HG03175 (cell line): ENCODE results near the gene APBB2.
"Not testable (repeated sequence)": the region's sequence is repeated elsewhere in the genome, so short reads cannot be mapped to it uniquely, and the experiment has no call there.

ENCODE experiments used
- ATAC-seq: cut with Tn5 transposase; IDR thresholded peaks from one replicate; pipeline ENCODE4 v1.9.1; 2021; ENCODE audit warnings: mild to moderate bottlenecking, moderate library complexity; ENCODE audit not compliant: unreplicated experiment

The APBB2 gene

GRCh38 chr4:41160012-41160789, 54.1 kb downstream of the APBB2 start:
- no peak for ATAC-seq

- no peak for ATAC-seq
Observed at GRCh38 chr4:41158756-41159155, 55.6 kb downstream of the APBB2 start.

GRCh38 chr4:41158274-41158673, 56.1 kb downstream of the APBB2 start:
- ATAC-seq = no peak

DNA sequence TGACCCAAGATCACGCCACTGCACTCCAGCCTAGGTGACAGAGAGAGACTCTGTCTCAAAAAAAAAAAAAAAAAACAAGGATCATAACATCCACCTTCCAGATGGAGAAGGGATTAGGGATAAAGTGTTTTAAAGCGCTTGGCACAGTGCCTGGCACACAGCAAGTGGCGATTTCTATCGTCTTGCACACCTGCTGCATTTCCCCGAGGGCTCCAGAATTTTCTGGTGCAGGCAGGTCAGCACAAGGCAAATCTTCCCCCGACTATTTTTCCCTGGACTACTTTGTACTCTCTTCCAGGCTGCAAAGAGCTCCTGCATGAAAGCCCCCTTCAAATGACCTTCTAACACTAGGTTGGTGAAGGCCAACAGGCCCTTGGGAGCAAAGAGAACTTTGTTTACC, 57.3 kb downstream of the APBB2 start:
- ATAC-seq = no peak

DNA sequence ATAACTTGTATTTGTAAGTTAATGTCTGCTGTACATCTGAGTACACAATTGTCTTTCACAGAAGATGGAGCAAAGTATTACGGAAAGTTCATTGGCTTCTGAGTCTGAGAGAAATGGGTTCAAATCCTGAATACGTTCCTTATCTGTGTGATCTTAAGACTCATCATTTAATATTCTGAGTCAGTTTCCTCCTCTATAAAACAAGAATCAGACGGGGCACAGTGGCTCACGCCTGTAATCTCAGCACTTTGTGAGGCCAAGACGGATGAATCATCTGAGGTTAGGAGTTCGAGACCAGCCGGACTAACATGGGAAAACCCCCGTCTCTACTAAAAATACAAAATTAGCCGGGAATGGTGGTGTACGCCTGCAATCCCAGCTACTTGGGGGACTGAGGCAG, 57.8 kb downstream of the APBB2 start:
- ATAC-seq = no peak

DNA sequence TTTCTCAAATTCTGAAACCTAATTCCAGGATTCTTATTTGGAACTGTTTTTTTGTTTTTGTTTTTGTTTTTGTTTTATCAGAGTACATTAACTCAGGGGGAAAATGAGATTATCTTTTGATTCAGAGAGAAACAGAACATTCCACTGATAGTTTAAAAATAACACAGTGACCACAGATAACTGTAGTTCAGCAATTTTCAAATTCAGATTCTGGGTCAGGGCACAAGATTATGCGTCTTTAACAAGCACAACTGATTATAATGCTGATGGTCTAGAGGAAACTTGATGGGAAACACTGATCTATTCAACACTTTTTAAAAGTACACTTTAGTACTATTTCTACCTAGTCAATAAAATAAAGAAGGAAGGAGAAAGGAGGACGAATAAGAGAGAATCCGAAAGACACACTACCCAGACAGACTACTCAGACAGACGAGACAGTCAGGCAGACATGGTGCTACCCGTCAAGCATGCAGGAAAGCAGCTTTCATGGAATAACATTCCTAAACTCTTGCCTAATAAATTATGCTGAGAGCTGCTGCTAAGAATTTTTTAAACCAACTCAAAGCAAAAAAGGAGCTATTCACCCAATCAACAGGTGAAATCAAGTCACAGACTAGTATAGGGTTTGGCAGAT, 59.0 kb downstream of the APBB2 start:
- ATAC-seq = no peak

- ATAC-seq = no peak
Observed at GRCh38 chr4:41154814-41155177, 59.5 kb downstream of the APBB2 start.

DNA sequence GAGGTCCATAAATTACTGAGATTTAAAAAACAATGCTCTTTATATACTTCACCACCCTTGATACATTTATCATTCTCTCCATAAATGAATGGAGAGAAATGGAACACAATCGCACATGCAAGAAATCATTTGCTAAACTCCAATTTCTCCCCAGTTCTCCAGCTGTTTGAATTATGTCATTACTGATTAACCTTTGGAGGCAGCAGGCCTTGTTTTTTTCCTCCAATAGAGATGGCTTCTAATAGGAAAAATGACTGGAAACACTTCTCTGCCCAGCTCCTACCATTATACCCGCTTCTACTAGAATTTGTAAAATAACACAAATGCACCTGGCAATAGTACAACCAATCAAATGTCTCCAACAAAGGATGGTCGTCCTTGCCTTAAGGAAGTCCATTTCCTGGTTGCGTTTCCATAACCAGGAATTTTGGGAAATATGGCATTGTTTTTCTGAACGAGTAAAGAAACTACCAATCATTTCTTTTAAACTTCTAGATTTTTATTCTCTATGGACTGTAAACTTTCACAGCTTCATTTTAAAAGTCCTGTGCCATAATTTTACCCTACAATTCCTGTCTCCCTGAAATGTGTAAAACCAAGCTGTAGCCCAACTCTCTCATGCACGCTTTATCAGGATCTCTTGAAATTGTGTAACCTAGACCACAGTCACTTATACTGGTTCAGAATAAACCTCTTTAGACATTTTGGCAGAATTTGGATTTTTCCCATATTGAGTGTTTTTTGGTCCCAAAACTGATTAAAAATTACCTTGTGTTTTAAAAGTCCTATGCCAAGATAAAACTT, 60.1 kb downstream of the APBB2 start:
- no peak for ATAC-seq

DNA sequence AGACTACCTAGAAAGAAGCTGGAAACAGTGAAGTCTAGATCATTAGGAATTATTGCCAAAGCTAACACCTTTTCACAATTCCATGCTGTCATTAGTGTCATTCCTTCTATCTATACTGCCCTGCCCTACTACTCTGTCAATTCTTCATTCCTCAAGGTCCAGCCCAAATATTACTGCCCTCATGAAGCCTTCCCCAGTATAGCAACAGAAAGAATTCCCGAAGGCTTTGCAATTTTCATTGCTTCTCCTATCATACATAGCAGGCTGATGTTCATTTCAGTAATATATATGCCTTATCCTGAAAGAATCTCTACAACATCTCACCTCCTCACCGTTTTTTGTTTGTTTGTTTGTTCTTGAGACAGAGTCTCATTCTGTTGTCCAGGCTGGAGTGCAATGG, 63.9 kb downstream of the APBB2 start:
- ATAC-seq = no peak

- not testable (repeated sequence) for ATAC-seq
Observed at GRCh38 chr4:41149568-41149967, 64.8 kb downstream of the APBB2 start.

DNA sequence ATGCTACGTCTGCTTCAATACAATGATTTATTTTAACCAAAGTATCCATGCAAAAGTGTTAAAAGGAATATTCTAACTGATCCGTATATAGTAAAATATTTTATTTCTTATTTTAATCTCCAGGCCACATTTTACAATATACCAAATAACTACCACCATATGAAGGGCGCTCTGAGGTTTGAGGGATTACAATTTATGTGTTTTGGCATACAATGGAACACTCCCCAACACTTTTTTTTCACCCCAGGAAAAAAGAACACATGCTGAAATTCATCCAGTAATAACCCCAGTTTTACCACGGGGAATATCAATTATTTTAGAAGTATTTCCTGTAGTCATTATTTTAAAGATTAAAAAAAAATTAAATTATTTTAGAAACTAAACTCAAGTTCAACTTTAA, 65.4 kb downstream of the APBB2 start:
- ATAC-seq = no peak

DNA sequence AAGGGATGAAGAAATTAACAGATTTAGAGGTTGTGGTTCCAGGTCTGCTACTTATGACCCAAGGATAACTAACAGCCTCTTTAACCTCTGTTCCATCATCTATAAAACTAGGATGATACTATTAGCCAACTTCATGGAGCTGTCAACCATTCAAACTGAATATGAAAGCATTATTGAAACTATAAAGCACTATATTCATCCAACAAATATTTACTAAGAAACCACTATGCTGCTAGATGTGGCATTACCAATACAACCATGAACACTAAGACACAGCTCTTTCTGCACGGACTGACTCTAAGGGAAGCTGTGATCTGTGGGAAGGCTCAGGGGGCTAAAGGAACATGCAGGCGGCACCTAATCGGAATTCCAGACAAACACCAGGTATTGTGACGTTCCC, 66.0 kb downstream of the APBB2 start:
- no peak for ATAC-seq

DNA sequence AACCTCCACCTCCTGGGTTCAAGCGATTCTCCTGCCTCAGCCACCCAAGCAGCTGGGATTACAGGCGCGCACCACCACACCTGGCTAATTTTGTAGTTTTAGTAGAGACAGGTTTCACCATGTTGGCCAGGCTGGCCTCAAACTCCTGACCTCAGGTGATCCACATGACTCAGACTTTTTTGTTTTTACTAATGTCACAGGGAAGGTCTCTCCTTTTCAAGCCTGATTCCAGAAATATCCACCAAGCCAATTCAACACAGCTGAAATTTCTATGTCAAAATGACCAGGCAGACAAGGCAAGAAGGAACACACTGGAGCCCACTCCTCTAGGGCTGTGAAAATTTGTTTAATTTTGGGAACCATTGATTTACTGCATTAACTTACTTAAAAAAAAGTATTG, 66.8 kb downstream of the APBB2 start:
- not testable (repeated sequence) for ATAC-seq

DNA sequence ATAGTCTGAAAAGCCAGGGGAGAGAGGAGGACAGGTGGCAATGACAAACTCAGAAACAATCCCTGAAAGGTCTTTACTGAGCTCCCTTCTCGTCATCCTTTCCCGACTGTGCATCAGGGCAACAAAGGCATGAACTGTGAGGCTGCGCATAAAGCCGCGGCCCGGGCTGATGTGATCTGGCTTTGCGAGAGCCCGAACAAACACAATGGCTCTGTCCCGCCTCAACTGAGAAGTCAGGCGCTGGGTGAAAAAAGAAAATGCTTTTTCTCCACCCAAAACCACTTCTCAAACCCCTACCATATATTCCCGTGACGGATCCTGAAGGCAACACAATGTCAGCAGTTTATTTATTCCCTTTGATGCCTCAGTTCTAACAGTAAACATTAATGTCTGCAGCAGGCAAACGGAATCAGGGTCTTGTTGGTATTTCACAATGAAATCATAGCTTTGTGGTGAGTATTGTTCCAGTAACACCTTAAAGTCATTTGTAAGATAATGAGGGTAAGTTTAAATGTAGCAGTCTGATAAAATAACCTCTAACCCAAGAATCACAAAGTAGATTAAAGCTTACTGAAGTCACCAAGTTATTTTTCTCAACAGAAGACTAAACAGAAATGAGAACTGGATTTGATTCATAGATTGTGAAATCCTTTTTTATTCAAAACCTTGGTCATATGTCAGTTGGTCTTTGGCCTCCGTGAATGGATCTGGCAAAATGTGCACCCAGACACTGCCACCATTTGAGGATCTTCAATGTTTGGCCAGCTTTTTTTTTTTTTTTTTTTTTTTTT, 67.4 kb downstream of the APBB2 start:
- ATAC-seq = no peak

GRCh38 chr4:41146196-41146595, 68.1 kb downstream of the APBB2 start:
- no peak for ATAC-seq

GRCh38 chr4:41145571-41146078, 68.7 kb downstream of the APBB2 start:
- no peak for ATAC-seq

- no peak for ATAC-seq
Observed at GRCh38 chr4:41144812-41145211, 69.5 kb downstream of the APBB2 start.

GRCh38 chr4:41144040-41144379, 70.3 kb downstream of the APBB2 start:
- ATAC-seq = no peak

DNA sequence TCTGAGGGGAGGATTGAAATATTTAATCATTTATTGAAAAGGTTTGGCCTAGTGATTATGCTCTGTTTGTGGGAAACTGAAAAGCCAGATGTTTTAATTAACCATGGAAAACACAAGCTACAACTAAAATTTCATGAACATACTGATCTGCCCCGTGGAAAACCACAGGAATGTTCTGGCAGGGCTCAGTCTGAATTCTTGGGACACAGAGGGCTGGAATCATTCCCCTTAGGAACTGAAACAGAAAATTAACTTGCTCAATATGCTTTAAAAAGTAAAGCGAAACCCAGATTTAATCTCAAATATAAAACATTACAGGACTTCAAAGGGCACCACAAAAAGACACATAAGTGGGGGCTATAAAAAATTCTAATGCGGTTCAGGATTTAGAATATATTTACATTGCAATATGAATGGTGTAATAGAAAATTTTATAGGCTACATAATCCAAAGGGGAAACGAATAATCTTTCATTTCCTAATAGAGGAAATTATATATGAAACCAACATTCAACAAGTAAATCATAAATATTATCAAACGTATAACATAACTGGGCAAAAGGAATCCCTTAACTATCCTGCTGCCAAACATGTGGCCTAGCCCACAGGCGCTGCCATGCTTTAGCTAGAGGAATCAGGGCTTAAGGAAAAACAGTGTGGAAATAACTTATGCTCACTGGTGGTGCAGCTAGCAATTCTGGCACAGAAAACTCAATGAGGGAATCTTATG, 70.9 kb downstream of the APBB2 start:
- ATAC-seq = no peak
